ENCODE results near the gene CEMIP2. TPM values are rescaled to one million over a fixed set of nuclear protein-coding genes. Genes with fewer than 3 reads are reported as not detected.

The CEMIP2 gene
- total RNA-seq, 4 donors from 2014 or later: 7.4 to 50.7 (median 30.5) TPM

GRCh38 chr9:71766663-71767062, 1.6 kb downstream of the CEMIP2 start:
- Histone ChIP-seq H3K4me3 (no peak overlapping the region), H3K36me3 (no peaks in the 10 kb centered on the region), H3K27ac (no peak overlapping the region), H3K27me3 (no peaks in the 10 kb centered on the region), H3K4me1 (peaks cover 0 to 3% of the 10 kb centered on the region in 2 donors), H3K9me3 (no peaks in the 10 kb centered on the region)
- intact Hi-C loops (cut with DNase I; ENCODE audit: low total_unique reads): no loop called here
- no peak for TF ChIP-seq POLR2A (IDR thresholded peaks at IDR 0.05)
- TF ChIP-seq, protein P1, sequence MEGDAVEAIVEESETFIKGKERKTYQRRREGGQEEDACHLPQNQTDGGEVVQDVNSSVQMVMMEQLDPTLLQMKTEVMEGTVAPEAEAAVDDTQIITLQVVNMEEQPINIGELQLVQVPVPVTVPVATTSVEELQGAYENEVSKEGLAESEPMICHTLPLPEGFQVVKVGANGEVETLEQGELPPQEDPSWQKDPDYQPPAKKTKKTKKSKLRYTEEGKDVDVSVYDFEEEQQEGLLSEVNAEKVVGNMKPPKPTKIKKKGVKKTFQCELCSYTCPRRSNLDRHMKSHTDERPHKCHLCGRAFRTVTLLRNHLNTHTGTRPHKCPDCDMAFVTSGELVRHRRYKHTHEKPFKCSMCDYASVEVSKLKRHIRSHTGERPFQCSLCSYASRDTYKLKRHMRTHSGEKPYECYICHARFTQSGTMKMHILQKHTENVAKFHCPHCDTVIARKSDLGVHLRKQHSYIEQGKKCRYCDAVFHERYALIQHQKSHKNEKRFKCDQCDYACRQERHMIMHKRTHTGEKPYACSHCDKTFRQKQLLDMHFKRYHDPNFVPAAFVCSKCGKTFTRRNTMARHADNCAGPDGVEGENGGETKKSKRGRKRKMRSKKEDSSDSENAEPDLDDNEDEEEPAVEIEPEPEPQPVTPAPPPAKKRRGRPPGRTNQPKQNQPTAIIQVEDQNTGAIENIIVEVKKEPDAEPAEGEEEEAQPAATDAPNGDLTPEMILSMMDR (IDR thresholded peaks at IDR 0.05): no peak
- no peak for DNase-seq

GRCh38 chr9:71765693-71766092, 2.6 kb downstream of the CEMIP2 start:
- Histone ChIP-seq H3K9me3 (no peaks in the 10 kb centered on the region), H3K27me3 (no peaks in the 10 kb centered on the region), H3K36me3 (no peaks in the 10 kb centered on the region), H3K4me3 (no peak overlapping the region), H3K4me1 (peaks cover 0 to 3% of the 10 kb centered on the region in 2 donors), H3K27ac (no peak overlapping the region)
- no peak for TF ChIP-seq POLR2A (IDR thresholded peaks at IDR 0.05)
- TF ChIP-seq, protein P1 (IDR thresholded peaks at IDR 0.05): no peak
- no peak for DNase-seq
- intact Hi-C loops (cut with DNase I; ENCODE audit: low total_unique reads): no loop called here

DNA sequence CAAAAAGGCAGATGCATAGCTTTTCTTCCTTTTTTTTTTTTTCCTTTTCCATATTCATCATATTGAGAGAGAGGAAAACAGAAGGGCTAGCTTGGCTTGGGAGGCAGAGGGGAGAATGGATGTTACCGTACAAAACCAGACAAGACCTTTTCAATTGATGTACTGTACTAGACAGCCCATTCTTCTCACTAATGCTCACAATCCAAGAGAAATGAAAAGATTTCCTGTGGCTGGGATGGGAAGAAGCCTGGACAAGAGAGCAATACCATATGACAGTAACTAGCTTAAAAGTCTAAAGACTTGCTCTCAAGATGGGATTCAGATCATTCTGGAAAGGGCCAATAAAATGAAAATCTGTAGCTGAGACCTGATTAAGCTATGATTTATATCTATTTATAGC, 3.4 kb downstream of the CEMIP2 start:
- DNase-seq: no peak
- Histone ChIP-seq H3K4me3 (no peak overlapping the region), H3K27ac (no peak overlapping the region), H3K27me3 (no peaks in the 10 kb centered on the region), H3K9me3 (no peaks in the 10 kb centered on the region), H3K36me3 (no peaks in the 10 kb centered on the region), H3K4me1 (peaks cover 0 to 2% of the 10 kb centered on the region in 2 donors)
- intact Hi-C loops (cut with DNase I; ENCODE audit: low total_unique reads): no loop called here
- TF ChIP-seq POLR2A (IDR thresholded peaks at IDR 0.05): no peak
- TF ChIP-seq, protein P1 (IDR thresholded peaks at IDR 0.05): no peak

DNA sequence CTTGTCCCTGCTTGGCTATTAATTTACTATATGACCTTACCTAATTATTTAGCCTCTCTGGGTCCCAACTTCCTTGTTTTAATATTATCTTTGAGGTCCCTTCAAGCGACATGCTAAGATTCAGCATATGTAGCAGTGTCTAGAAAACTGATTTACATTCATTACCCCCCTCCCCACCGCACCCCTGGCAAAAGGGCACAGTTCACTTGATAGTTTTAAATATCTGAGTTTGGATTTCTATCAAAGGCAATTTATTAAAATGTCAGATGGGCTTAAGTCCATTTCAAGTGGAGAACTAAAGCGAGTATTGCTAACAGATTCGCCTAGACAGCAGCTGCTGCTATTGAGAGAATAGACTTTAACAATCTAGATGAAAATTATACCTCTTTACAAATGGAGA, 3.9 kb downstream of the CEMIP2 start:
- no peaks in the 10 kb centered on the region for H3K27me3 ChIP-seq
- no peak overlapping the region for H3K27ac ChIP-seq
- intact Hi-C loops (cut with DNase I; ENCODE audit: low total_unique reads): no loop called here
- H3K36me3 ChIP-seq: no peaks in the 10 kb centered on the region
- no peak overlapping the region for H3K4me3 ChIP-seq
- no peaks in the 10 kb centered on the region for H3K4me1 ChIP-seq
- no peak for TF ChIP-seq POLR2A (IDR thresholded peaks at IDR 0.05)
- TF ChIP-seq, protein P1 (IDR thresholded peaks at IDR 0.05): no peak
- no peak for DNase-seq
- H3K9me3 ChIP-seq: no peaks in the 10 kb centered on the region

GRCh38 chr9:71763832-71764231, 4.5 kb downstream of the CEMIP2 start:
- TF ChIP-seq, protein P1 (IDR thresholded peaks at IDR 0.05): no peak
- TF ChIP-seq POLR2A (IDR thresholded peaks at IDR 0.05): no peak
- Histone ChIP-seq H3K4me1 (no peaks in the 10 kb centered on the region), H3K27ac (no peak overlapping the region), H3K9me3 (no peaks in the 10 kb centered on the region), H3K27me3 (no peaks in the 10 kb centered on the region), H3K4me3 (no peak overlapping the region), H3K36me3 (no peaks in the 10 kb centered on the region)
- intact Hi-C loops (cut with DNase I; ENCODE audit: low total_unique reads): no loop called here
- DNase-seq: no peak

All from uterus (tissue), 4 donors.